Upper lobe of left lung (tissue), 4 donors: ENCODE measurements around the gene TRIM41.

ENCODE experiments used
- EP300 ChIP-seq, 4 donors: sonication (generic); formaldehyde crosslinking; IDR thresholded peaks; one replicate each; pipeline ENCODE4 v1.5.1; 2017; ENCODE audit warnings: antibody characterized with exemption in 4 of 4, control low read depth in 2 of 4
- POLR2A ChIP-seq, 4 donors: fragments of 450-650 bp; IDR thresholded peaks; one replicate each; pipeline ENCODE4 v1.5.1; 2016 to 2017; ENCODE audit warnings: antibody characterized with exemption in 4 of 4, mild to moderate bottlenecking in 2 of 4
- TF ChIP-seq, protein P1 (sequence below), 6 experiments: fragments of 450-650 bp in 4 of 6; fragments of 200-600 bp in 2 of 6; sonication (generic) in 2 of 6; IDR thresholded peaks; one replicate each; pipeline ENCODE4 v1.5.1; 2016 to 2019; ENCODE audit warnings: antibody characterized with exemption in 6 of 6

DNA sequence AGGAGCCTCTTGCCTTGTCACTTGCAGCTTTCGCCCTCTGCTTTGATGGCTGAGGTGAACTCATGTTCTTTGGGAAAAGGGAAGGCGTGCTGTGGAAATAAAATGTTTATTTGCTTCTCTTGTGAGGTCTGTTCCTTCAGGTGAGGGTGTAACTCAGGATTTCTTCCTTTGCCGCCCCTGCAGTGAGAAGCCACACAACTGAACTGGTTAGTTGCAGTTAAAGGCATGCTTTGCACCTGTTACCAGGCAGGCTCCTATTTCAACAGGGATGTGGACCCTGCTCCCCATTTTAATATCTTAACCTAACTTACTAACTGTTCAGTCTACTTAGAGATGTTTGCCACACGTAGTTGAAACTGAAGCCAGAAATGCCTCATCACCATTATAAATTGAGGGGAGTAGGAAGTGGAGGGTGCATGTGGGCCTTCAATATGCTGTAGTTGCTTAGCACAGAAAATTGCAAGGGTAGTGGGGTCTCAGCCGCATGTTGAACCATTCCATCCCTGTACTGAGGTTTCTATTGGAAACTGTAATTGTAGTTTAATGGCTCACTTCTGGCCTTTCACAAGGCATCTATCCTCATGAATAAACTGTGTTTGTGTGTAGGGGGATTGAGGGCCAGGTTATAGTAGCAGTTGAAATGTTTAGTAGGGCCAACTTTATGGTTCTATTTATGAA is 12.7 kb downstream of the TRIM41 start:
- TF ChIP-seq, protein P1, sequence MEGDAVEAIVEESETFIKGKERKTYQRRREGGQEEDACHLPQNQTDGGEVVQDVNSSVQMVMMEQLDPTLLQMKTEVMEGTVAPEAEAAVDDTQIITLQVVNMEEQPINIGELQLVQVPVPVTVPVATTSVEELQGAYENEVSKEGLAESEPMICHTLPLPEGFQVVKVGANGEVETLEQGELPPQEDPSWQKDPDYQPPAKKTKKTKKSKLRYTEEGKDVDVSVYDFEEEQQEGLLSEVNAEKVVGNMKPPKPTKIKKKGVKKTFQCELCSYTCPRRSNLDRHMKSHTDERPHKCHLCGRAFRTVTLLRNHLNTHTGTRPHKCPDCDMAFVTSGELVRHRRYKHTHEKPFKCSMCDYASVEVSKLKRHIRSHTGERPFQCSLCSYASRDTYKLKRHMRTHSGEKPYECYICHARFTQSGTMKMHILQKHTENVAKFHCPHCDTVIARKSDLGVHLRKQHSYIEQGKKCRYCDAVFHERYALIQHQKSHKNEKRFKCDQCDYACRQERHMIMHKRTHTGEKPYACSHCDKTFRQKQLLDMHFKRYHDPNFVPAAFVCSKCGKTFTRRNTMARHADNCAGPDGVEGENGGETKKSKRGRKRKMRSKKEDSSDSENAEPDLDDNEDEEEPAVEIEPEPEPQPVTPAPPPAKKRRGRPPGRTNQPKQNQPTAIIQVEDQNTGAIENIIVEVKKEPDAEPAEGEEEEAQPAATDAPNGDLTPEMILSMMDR (IDR thresholded peaks at IDR 0.05) = no peak
- no peak for TF ChIP-seq POLR2A (IDR thresholded peaks at IDR 0.05)
- no peak for TF ChIP-seq EP300 (IDR thresholded peaks at IDR 0.05)
